ENCODE data around the gene DLST. TPM values are rescaled to one million over a fixed set of nuclear protein-coding genes. Genes with fewer than 3 reads are reported as not detected.

Gene DLST
- total RNA-seq, 1 experiment from 2014 or later: 112 TPM

GRCh38 chr14:74881431-74882102 is at the start of gene DLST (continued):
- TF ChIP-seq ZNF219 (CRISPR knock-in tag; IDR thresholded peaks at IDR 0.05; ENCODE audit: borderline replicate concordance): no peak
- no peak for TF ChIP-seq MAX (CRISPR knock-in tag; IDR thresholded peaks at IDR 0.05)
- TF ChIP-seq ZBTB21 (CRISPR knock-in tag; IDR thresholded peaks at IDR 0.05; ENCODE audit: borderline replicate concordance): no peak
- TF ChIP-seq ZNF232 (CRISPR knock-in tag; IDR thresholded peaks at IDR 0.05): peak; percentile 73
- no peak for TF ChIP-seq OVOL2 (CRISPR knock-in tag; IDR thresholded peaks at IDR 0.05; ENCODE audit: borderline replicate concordance)
- 0 out of 2 replicates have a peak, but pooled peaks have one; percentile 51 for TF ChIP-seq ZNF263 (CRISPR knock-in tag; IDR thresholded peaks at IDR 0.05; ENCODE audit: low read depth)
- TF ChIP-seq ZMAT4 (CRISPR knock-in tag; IDR thresholded peaks at IDR 0.05): no peak
- TF ChIP-seq CBFB (CRISPR knock-in tag; IDR thresholded peaks at IDR 0.05; ENCODE audit: low read depth): no peak
- peak; percentile 77; the same call in 1 of the 2 replicates for TF ChIP-seq ETV6 (CRISPR knock-in tag; IDR thresholded peaks at IDR 0.05)
- TF ChIP-seq MLX (CRISPR knock-in tag; IDR thresholded peaks at IDR 0.05): no peak
- TF ChIP-seq NFE2L1 (CRISPR knock-in tag; IDR thresholded peaks at IDR 0.05): no peak
- no peak for TF ChIP-seq ZNF396 (CRISPR knock-in tag; IDR thresholded peaks at IDR 0.05; ENCODE audit: borderline replicate concordance)
- no peak for TF ChIP-seq ZNF121 (CRISPR knock-in tag; IDR thresholded peaks at IDR 0.05)
- TF ChIP-seq CREM (CRISPR knock-in tag; IDR thresholded peaks at IDR 0.05): 0 out of 2 replicates have a peak, but pooled peaks have one; percentile 56
- TF ChIP-seq HMGXB4 (CRISPR knock-in tag; IDR thresholded peaks at IDR 0.05): peak; percentile 90
- no peak for TF ChIP-seq SOX15 (CRISPR knock-in tag; IDR thresholded peaks at IDR 0.05)
- no peak for TF ChIP-seq PREB (CRISPR knock-in tag; IDR thresholded peaks at IDR 0.05; ENCODE audit: borderline replicate concordance)
- no peak for TF ChIP-seq ZNF671 (CRISPR knock-in tag; IDR thresholded peaks at IDR 0.05)

GRCh38 chr14:74832849-74833248 is 48.9 kb upstream of the DLST start:
- ChIA-PET POLR2A (no interaction called here), CTCF (no interaction called here)
- TF ChIP-seq ZNF396 (CRISPR knock-in tag; IDR thresholded peaks at IDR 0.05; ENCODE audit: borderline replicate concordance): no peak
- TF ChIP-seq ZNF263 (CRISPR knock-in tag; IDR thresholded peaks at IDR 0.05; ENCODE audit: low read depth): no peak
- no peak for TF ChIP-seq TEAD1 (CRISPR knock-in tag; IDR thresholded peaks at IDR 0.05)
- TF ChIP-seq ZNF121 (CRISPR knock-in tag; IDR thresholded peaks at IDR 0.05): no peak
- TF ChIP-seq ZNF416 (CRISPR knock-in tag; IDR thresholded peaks at IDR 0.05): no peak
- TF ChIP-seq NR3C1 (CRISPR knock-in tag; conservative IDR thresholded peaks at IDR 0.05; ENCODE audit: low read depth): no peak
- TF ChIP-seq FOXP1 (CRISPR knock-in tag; IDR thresholded peaks at IDR 0.05; ENCODE audit: borderline replicate concordance): no peak
- TF ChIP-seq ZNF512 (CRISPR knock-in tag; IDR thresholded peaks at IDR 0.05; ENCODE audit: borderline replicate concordance): no peak
- TF ChIP-seq TCF7 (CRISPR knock-in tag; IDR thresholded peaks at IDR 0.05; ENCODE audit: low read depth): no peak
- no peak for TF ChIP-seq ZNF423 (CRISPR knock-in tag; IDR thresholded peaks at IDR 0.05)
- no peak for TF ChIP-seq RORB (CRISPR knock-in tag; IDR thresholded peaks at IDR 0.05)
- TF ChIP-seq CREB1 (CRISPR knock-in tag; IDR thresholded peaks at IDR 0.05): no peak
- Mint-ChIP-seq H3K27me3 (ENCODE audit: low read depth) (no peaks in the 10 kb centered on the region), H3K4me1 (no peaks in the 10 kb centered on the region), H3K36me3 (peaks cover 29% of the 10 kb centered on the region), H3K27ac (no peak overlapping the region), H3K9me3 (no peaks in the 10 kb centered on the region), H3K4me3 (no peak overlapping the region)
- DNase-seq (ENCODE audit: low spot score) (no peak), ATAC-seq (no peak)
